Neural crest cell (in vitro differentiated cells): ENCODE measurements around the gene AP1B1. TPM values are rescaled to one million over a fixed set of nuclear protein-coding genes. Genes with fewer than 3 reads are reported as not detected.
A peak's percentile ranks its signal among the peaks of the same experiment; 100 is the strongest.

ENCODE experiments used
- DNase-seq: peaks from one replicate; pipeline ENCODE4 v3.0.0; 2021; ENCODE audit warnings: low read depth, mixed read lengths, low spot score
- H3K27ac Mint-ChIP-seq: one replicate; pipeline ENCODE4 v1.8.0; 2021; ENCODE audit warnings: mild to moderate bottlenecking, mixed read lengths; ENCODE audit not compliant: unreplicated experiment
- H3K27me3 Mint-ChIP-seq: 2 replicates; pipeline ENCODE4 v1.8.0; 2021; ENCODE audit warnings: low read depth, mild to moderate bottlenecking, mixed read lengths
- H3K36me3 Mint-ChIP-seq: 2 replicates; pipeline ENCODE4 v1.8.0; 2021; ENCODE audit warnings: low read depth, mild to moderate bottlenecking, mixed read lengths
- H3K4me1 Mint-ChIP-seq: 2 replicates; pipeline ENCODE4 v1.8.0; 2021; ENCODE audit warnings: mixed read lengths
- H3K4me3 Mint-ChIP-seq: one replicate; pipeline ENCODE4 v1.8.0; 2021; ENCODE audit warnings: mild to moderate bottlenecking, mixed read lengths
- H3K9me3 Mint-ChIP-seq: 2 replicates; pipeline ENCODE4 v1.8.0; 2021; ENCODE audit warnings: mixed read lengths
- CTCF ChIP-seq: fragments of 200-600 bp; sonication (generic); conservative IDR thresholded peaks from 2 replicates; pipeline ENCODE4 v1.5.0; 2021; ENCODE audit warnings: antibody characterized with exemption, mild to moderate bottlenecking
- total RNA-seq: library from RNA; stranded (reverse); gene quantifications from 2 replicates; pipeline ENCODE4 v1.2.1, GENCODE V29; 2021

Gene AP1B1
- total RNA-seq, 1 donor from 2014 or later: 58.4 TPM

GRCh38 chr22:29316141-29316828, 72.1 kb downstream of the AP1B1 start:
- Mint-ChIP-seq H3K27ac (no peak overlapping the region), H3K4me1 (peaks cover 14% of the 10 kb centered on the region), H3K4me3 (peak overlapping the region; percentile 48), H3K27me3 (peaks cover 51% of the 10 kb centered on the region), H3K9me3 (no peaks in the 10 kb centered on the region), H3K36me3 (no peaks in the 10 kb centered on the region)
- DNase-seq: no peak
- TF ChIP-seq CTCF: no peak

- H3K9me3 Mint-ChIP-seq: no peaks in the 10 kb centered on the region
- peaks cover 17% of the 10 kb centered on the region for H3K4me1 Mint-ChIP-seq
- H3K27me3 Mint-ChIP-seq: peaks cover 54% of the 10 kb centered on the region
- H3K27ac Mint-ChIP-seq: no peak within 1 kb of the TSS
- DNase-seq: no peak
- H3K36me3 Mint-ChIP-seq: no peaks in the 10 kb centered on the region
- peak within 1 kb of the TSS; percentile 48 for H3K4me3 Mint-ChIP-seq
- TF ChIP-seq CTCF: no peak
These were observed 72.9 kb downstream of the AP1B1 start, which contains the start of gene RASL10A for GRCh38 chr22:29315286-29316140. TSS of gene RASL10A (minus strand) at chr22:29315697. CDS start at chr22:29315246, 451 bp downstream.

- DNase-seq: no peak
- H3K9me3 Mint-ChIP-seq: no peaks in the 10 kb centered on the region
- peaks cover 17% of the 10 kb centered on the region for H3K4me1 Mint-ChIP-seq
- no peaks in the 10 kb centered on the region for H3K36me3 Mint-ChIP-seq
- TF ChIP-seq CTCF: no peak
- peak overlapping the region; percentile 32 for H3K4me3 Mint-ChIP-seq
- H3K27ac Mint-ChIP-seq: no peak overlapping the region
- H3K27me3 Mint-ChIP-seq: peaks cover 54% of the 10 kb centered on the region
These were observed 73.7 kb downstream of the AP1B1 start for GRCh38 chr22:29314537-29315285.

- peaks cover 54% of the 10 kb centered on the region for H3K27me3 Mint-ChIP-seq
- no peak for TF ChIP-seq CTCF
- peak overlapping the region; percentile 32 for H3K4me3 Mint-ChIP-seq
- no peaks in the 10 kb centered on the region for H3K36me3 Mint-ChIP-seq
- H3K4me1 Mint-ChIP-seq: peaks cover 17% of the 10 kb centered on the region
- no peaks in the 10 kb centered on the region for H3K9me3 Mint-ChIP-seq
- DNase-seq: no peak
- no peak overlapping the region for H3K27ac Mint-ChIP-seq
These were observed 74.5 kb downstream of the AP1B1 start for GRCh38 chr22:29313576-29314466.
